NCI-H524 (cell line): ENCODE measurements around the gene CENPP.

Experiments used
- DNase-seq, 2 experiments: peaks; one replicate each; lab custom pipeline; 2025; lab: John Stamatoyannopoulos, UW

Gene CENPP

GRCh38 chr9:92325269-92325990 lies at the start of gene CENPP, which contains the start of gene NOL8:
TSS of gene CENPP (plus strand) at chr9:92325953.
TSS of gene NOL8 (minus strand) at chr9:92325350. CDS start at chr9:92324161, 1,189 bp downstream.
- peak; percentile 90 to 94 for DNase-seq

DNA sequence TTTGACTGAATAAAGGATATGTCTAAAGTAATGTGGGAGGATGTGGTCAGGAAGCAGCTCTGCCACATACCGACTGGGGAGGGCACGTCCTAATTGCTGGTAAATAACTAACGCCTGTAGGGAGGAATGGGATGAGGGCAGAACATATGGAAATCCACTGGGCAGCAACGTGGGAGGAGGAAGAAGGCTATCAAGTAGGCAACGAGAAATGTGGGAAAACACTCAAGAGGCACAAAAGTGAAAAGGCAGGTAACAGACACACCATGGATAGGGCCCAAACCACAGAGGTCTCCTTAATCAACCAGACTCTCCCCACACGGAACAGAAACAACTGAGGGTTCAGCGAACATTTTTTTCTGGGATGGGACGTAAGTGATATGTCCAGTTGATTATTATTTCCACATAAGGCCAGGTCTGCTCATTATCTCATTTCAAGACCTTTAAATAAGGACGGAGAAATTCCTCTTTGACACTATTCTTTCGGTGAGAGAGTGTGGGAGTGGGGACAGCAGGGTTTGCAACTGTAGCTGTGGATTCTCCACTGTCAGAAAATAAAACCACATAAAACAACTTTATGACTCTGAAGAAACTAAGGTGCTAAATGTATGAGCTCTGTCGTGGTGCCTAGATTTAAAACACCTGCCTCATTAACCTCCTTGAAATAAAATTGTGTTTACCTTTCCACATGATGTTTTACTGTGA lies 49.3 kb upstream of the CENPP start:
- DNase-seq, result no peak

GRCh38 chr9:92278110-92278509 lies 47.6 kb upstream of the CENPP start:
- no peak for DNase-seq

- no peak for DNase-seq
Observed at GRCh38 chr9:92279302-92279701, 46.5 kb upstream of the CENPP start.

- no peak for DNase-seq
Observed at GRCh38 chr9:92289708-92290390, 35.9 kb upstream of the CENPP start.

GRCh38 chr9:92290785-92291429 lies 34.8 kb upstream of the CENPP start:
- no peak for DNase-seq

DNA sequence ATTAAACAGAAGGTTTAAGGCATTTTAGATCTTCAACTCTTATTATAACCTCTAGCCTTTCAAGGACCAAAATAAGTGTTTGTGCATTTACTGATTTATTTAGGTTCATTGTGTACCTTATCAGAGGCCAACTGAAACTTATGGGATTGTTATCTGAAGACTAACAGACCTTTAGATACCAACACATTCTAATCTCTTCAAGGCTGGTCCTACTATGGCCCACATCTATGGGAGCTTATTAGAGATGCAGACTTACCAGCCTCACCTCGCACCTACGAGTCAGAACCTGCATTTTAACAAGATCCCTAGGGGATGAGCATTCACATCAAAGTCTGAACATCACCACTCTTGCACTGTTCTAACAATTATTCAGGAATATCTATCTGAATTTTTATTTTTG lies 34.2 kb upstream of the CENPP start:
- no peak for DNase-seq

GRCh38 chr9:92292338-92293074 lies 33.2 kb upstream of the CENPP start:
- peak in 1 of 2 experiments; percentile 21 for DNase-seq

DNA sequence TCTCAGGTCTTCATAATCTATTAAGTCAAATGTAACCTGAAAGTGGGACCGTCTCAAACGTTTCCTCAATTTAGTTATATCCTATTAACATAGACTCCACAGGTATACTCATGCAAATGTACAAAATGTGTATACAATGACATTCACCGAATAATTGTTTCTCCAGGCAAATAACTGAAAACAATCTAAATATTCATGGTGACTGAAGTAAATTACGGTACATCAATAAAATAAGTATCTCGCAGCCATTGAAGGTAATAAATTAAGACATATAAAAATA lies 32.7 kb upstream of the CENPP start:
- DNase-seq, result no peak

DNA sequence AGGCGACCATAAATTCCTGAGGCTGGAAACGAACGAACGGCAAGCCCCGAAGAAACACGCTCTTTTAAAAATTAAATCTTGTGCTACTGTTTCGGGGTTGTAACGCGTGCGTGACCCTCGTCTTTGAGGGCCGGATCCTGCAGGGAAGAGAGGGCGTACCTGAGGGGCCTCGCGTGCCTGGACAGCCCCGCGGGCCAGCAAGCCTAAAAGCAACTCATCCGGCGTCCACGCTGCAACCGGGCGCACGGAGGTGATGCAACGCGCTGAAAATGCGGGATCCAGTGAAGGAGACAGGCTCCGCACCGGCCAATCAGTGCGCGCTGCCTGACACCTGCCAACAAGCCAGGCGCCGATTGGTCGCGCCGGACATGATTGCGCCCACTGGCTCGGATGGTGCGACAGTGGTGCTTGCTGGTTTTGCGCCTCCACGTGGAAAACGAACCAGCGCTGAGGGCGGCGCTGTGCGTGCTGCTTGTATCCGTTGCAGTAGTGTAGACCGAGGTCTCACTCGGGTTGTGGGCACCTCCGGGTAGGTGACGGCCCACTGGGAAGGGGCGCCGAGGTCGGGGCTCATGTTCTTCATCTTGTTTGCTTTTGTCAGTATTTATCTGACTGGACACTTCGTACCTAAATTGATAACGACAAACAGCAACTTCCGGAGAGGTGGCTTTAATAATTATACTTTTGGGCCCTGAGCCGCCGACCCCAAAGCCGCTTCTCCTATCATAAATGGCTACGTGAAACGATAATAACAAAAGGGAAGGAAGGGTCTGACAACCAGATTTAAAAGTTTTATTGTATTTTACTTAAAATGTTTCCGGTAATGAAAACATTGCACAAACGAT lies 32.1 kb upstream of the CENPP start, which contains the start of gene IARS1:
TSS of gene IARS1 (minus strand) at position 246 of the 845 bp plus-strand sequence. CDS start 4,278 bp downstream, outside the sequence.
- peak; percentile 98 to 100 for DNase-seq

DNA sequence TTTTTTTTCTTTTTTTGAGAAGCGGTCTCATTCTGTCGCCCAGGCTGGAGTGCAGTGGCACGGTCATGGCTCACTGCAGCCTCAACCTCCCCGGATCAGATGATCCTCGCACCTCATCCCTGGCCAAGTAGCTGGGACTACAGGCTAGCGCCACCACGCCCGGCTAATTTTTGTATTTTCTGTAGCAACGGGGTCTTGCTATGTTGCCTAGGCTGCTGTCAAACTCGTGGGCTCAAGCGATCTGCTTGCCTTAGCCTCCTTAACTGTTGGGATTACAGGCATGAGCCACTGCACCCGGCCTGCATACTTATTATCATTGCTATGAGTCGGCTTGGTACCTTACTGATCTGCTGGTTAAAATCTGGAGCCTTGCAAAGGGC lies 31.5 kb upstream of the CENPP start:
- peak; percentile 9 to 51 for DNase-seq

DNA sequence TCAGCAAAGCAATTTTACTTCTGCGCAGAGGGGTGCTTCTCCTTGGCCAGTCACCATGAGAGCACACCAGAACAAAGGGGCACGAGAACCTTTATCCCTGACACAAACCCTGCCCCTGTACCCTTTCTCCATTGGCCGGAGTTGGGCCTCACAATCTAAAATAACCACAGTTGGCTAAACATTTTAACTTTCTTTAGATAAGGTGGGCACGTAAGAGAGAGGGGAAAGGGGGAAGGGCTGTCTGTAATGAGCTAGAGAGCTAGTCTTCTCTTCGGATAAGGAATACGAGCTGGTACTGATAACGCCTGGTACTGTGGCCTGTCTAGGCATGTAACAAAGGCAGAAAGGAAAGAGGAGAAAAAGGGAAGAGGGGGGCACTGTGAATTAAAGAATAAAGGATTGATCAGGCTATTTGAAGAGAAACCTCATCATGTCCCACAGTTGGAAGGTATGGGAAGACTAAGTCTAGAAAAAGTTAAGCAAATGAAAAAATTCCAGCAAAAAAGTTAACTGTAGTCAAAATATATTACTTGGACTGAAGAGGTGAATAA lies 30.4 kb upstream of the CENPP start:
- DNase-seq, result no peak

DNA sequence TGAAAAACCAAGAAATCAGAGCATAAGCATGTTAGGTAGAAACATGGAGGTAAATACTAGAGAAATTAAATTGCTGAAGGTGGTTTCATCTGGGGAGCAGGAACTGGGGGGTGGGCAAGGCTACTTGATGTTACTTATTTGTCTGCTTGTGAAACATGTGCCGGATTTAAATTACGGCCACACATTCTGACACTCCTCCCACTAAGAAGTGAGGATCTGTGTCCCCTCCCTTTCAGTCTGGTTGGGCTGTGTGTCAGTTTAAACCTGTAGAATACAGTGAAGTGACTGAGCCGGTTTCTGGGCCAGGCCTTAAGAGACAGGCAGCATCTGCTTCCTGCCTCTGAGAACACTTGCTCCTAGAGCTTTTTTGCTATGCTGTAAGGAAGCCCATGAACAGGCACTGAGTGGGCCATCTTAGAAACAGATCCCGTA lies 29.9 kb upstream of the CENPP start:
- DNase-seq, result peak in 1 of 2 experiments; percentile 58

- no peak for DNase-seq
Observed at GRCh38 chr9:92297611-92298010, 28.1 kb upstream of the CENPP start.

DNA sequence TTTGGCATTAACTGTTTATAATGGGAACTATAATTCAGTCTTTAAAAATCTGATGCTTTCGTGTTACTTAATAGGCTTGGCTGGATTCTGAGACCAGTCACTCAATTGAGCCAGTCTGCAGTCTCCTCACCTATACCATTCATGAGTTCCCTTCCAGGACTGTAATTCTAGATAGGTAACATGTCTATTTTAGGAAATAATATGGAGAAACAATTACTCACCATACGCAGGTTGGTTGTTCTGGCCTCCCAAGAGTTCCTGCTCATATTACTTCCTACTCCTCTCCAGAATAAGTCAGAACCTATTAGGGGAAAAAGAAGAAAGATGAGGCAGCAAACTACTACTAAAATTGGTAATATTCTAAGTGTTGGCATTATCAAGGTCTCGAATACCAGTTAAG lies 27.7 kb upstream of the CENPP start:
- DNase-seq, result no peak

- no peak for DNase-seq
Observed at GRCh38 chr9:92299116-92299515, 26.6 kb upstream of the CENPP start.

- DNase-seq, result no peak
Observed at GRCh38 chr9:92300936-92301335, 24.8 kb upstream of the CENPP start.

DNA sequence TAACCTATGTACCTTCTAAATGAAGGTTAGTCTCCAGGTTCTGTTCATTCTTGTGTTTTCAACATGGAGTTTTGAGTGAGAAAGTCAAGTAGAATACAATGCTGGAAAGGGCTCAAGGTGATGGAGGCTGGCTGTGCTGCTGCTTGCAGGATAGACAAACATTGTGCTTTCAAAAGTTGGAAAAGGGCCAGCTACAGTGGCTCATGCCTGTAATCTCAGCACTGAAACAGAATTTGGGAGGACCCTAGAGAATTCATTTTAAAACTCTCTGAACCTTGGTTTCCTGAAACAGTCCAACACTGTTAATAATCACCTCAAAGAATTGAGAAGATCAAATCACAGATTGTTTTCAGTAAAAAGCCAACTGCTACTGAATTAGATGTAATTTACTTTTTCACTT lies 16.9 kb upstream of the CENPP start:
- DNase-seq, result no peak

DNA sequence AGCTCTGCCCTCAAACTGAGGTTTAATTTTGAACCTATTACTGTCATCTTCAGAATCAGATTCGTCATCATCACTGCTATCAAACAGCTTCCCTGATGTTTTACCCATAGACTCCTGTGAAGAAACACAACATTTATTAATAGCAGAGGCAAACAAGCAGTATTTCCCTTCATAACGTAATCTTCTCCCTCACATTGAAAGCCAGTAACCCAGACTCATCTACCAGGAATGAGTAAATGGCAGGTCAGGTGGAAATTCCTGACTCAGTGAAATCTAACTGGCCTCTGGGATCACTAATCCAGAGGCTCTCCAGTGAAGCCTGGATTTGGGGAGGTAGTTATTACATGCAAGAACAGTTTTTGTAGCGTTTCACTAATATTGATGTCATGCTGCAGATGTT lies 15.2 kb upstream of the CENPP start:
- no peak for DNase-seq

GRCh38 chr9:92312887-92313623 lies 12.7 kb upstream of the CENPP start:
- no peak for DNase-seq
